Glutamatergic neuron (in vitro differentiated cells): Measurements from ENCODE around the gene LCE5A. TPM values are rescaled to one million over a fixed set of nuclear protein-coding genes. Genes with fewer than 3 reads are reported as not detected.

Experiments
- DNase-seq: peaks from one replicate; pipeline ENCODE4 v3.0.0; 2022
- H3K27ac Mint-ChIP-seq: one replicate; pipeline ENCODE4 v1.8.0; 2020; ENCODE audit warnings: mild to moderate bottlenecking, mixed read lengths, inconsistent platforms; ENCODE audit not compliant: unreplicated experiment
- H3K27me3 Mint-ChIP-seq: one replicate; pipeline ENCODE4 v1.8.0; 2020; ENCODE audit warnings: mild to moderate bottlenecking, moderate library complexity, mixed read lengths, inconsistent platforms; ENCODE audit not compliant: unreplicated experiment
- H3K36me3 Mint-ChIP-seq: one replicate; pipeline ENCODE4 v1.8.0; 2020; ENCODE audit warnings: mild to moderate bottlenecking, mixed read lengths, inconsistent platforms; ENCODE audit not compliant: unreplicated experiment
- H3K4me1 Mint-ChIP-seq: one replicate; pipeline ENCODE4 v1.8.0; 2020; ENCODE audit warnings: mild to moderate bottlenecking, low read depth, mixed read lengths, inconsistent platforms; ENCODE audit not compliant: unreplicated experiment
- H3K4me3 Mint-ChIP-seq: one replicate; pipeline ENCODE4 v1.8.0; 2020; ENCODE audit warnings: mild to moderate bottlenecking, mixed read lengths, inconsistent platforms; ENCODE audit not compliant: unreplicated experiment
- H3K9me3 Mint-ChIP-seq: one replicate; pipeline ENCODE4 v1.8.0; 2020; ENCODE audit warnings: mild to moderate bottlenecking, moderate library complexity, mixed read lengths, inconsistent platforms; ENCODE audit not compliant: unreplicated experiment
- CTCF ChIP-seq: fragments of 200-600 bp; sonication (generic); IDR thresholded peaks from one replicate; pipeline ENCODE4 v1.5.0; 2021; ENCODE audit not compliant: partially characterized antibody, unreplicated experiment
- total RNA-seq: library from RNA; stranded (reverse); fragmentation: NEBNext Ultra II Directional; extraction: Animal tissue kit (Norgen Biotek cat#: 25700); gene quantifications from one replicate; pipeline ENCODE4 v1.2.1, GENCODE V29; 2021; ENCODE audit not compliant: unreplicated experiment

Gene LCE5A
- total RNA-seq, 1 donor from 2014 or later: not detected

- peaks cover 3% of the 10 kb centered on the region for H3K9me3 Mint-ChIP-seq
- H3K4me3 Mint-ChIP-seq: no peak overlapping the region
- no peak for TF ChIP-seq CTCF
- H3K27ac Mint-ChIP-seq: no peak overlapping the region
- H3K4me1 Mint-ChIP-seq: no peaks in the 10 kb centered on the region
- no peaks in the 10 kb centered on the region for H3K36me3 Mint-ChIP-seq
- H3K27me3 Mint-ChIP-seq: no peaks in the 10 kb centered on the region
- no peak for DNase-seq
Measured at GRCh38 chr1:152506899-152507498, 3.6 kb upstream of the LCE5A start.

GRCh38 chr1:152511596-152511995, 993 bp downstream of the LCE5A start:
- Mint-ChIP-seq H3K9me3 (peaks cover 3% of the 10 kb centered on the region), H3K36me3 (no peaks in the 10 kb centered on the region), H3K4me1 (no peaks in the 10 kb centered on the region), H3K4me3 (no peak overlapping the region), H3K27me3 (peaks cover 3% of the 10 kb centered on the region), H3K27ac (no peak overlapping the region)
- DNase-seq: no peak
- TF ChIP-seq CTCF: no peak

- no peaks in the 10 kb centered on the region for H3K36me3 Mint-ChIP-seq
- H3K9me3 Mint-ChIP-seq: peaks cover 3% of the 10 kb centered on the region
- TF ChIP-seq CTCF: no peak
- DNase-seq: no peak
- peaks cover 3% of the 10 kb centered on the region for H3K27me3 Mint-ChIP-seq
- no peak overlapping the region for H3K4me3 Mint-ChIP-seq
- H3K4me1 Mint-ChIP-seq: no peaks in the 10 kb centered on the region
- no peak overlapping the region for H3K27ac Mint-ChIP-seq
Measured at GRCh38 chr1:152513081-152513480, 2.5 kb downstream of the LCE5A start.

- Mint-ChIP-seq H3K36me3 (no peaks in the 10 kb centered on the region), H3K4me1 (no peaks in the 10 kb centered on the region), H3K27me3 (peaks cover 3% of the 10 kb centered on the region), H3K4me3 (peak overlapping the region; percentile 81), H3K9me3 (peaks cover 2% of the 10 kb centered on the region), H3K27ac (no peak overlapping the region)
- no peak for DNase-seq
- no peak for TF ChIP-seq CTCF
Measured at GRCh38 chr1:152514715-152515433, 4.3 kb downstream of the LCE5A start.

GRCh38 chr1:152515434-152515783, 4.8 kb downstream of the LCE5A start:
- Mint-ChIP-seq H3K27ac (no peak overlapping the region), H3K4me3 (peak overlapping the region; percentile 61), H3K27me3 (peaks cover 3% of the 10 kb centered on the region), H3K36me3 (no peaks in the 10 kb centered on the region), H3K4me1 (no peaks in the 10 kb centered on the region), H3K9me3 (peaks cover 2% of the 10 kb centered on the region)
- no peak for TF ChIP-seq CTCF
- peak; percentile 68 for DNase-seq
